HCT116 (cell line): Measurements from ENCODE around the gene CELSR3. TPM values are rescaled to one million over a fixed set of nuclear protein-coding genes. Genes with fewer than 3 reads are reported as not detected.

Experiments
- ATAC-seq: fragments of 200-7000 bp; cut with Tn5 transposase; 2 replicates; pipeline ENCODE4 v1.9.1; 2020; ENCODE audit warnings: mild to moderate bottlenecking, moderate library complexity
- BruUV-seq: library from RNA; stranded (reverse); fragments of 400-500 nt; replicated peaks from 2 replicates; lab custom pipeline; 2021; lab: Mats Ljungman, UMichigan
- CTCF ChIA-PET: fragments of 300-600 bp; sonication (Branson Sonifier 250); formaldehyde crosslinking; loops from one replicate; lab custom pipeline; 2021; ENCODE audit warnings: antibody characterized with exemption; lab: Charles Lee
- POLR2A ChIA-PET: fragments of 300-600, 350-600 bp; sonication (Branson Sonifier 250); formaldehyde crosslinking; loops from one replicate; lab custom pipeline; 2021; ENCODE audit warnings: antibody characterized with exemption; lab: Charles Lee
- RAD21 ChIA-PET, 2 experiments: fragments of 300-600 bp; sonication (Branson Sonifier 250); formaldehyde crosslinking; loops; one replicate each; lab custom pipeline; 2023; ENCODE audit warnings: low total read pairs in 2 of 2; ENCODE audit not compliant: uncharacterized antibody in 2 of 2, unreplicated experiment in 2 of 2, low non-redundant PET in 1 of 2; lab: Charles Lee
- DNase-seq: peaks from one replicate; pipeline ENCODE4 v3.0.0-alpha.2; 2010; ENCODE audit warnings: low read depth, low spot score
- H2AFZ ChIP-seq: fragments of 200-600 bp; shearing (Covaris generic), sonication (generic); 2 replicates; pipeline ENCODE4 v1.6.1; 2017; ENCODE audit warnings: low read depth, mixed run types, mixed read lengths, antibody characterized with exemption, low read length; ENCODE audit not compliant: poor library complexity, severe bottlenecking
- H3K27ac ChIP-seq: 2 replicates; pipeline ENCODE4 v1.5.1; 2012; ENCODE audit warnings: low read depth, low read length
- H3K27me3 ChIP-seq: fragments of 200-600 bp; sonication (generic); 2 replicates; pipeline ENCODE4 v1.6.1; 2016; ENCODE audit warnings: mixed run types, low read length, mixed read lengths; ENCODE audit not compliant: insufficient read depth
- H3K36me3 ChIP-seq, 2 experiments: fragments of 200-500 bp in 1 of 2; fragments of 200-600 bp in 1 of 2; sonication (Bioruptor generic) in 1 of 2; sonication (generic) in 1 of 2; 2 replicates each; pipeline versions ENCODE4 v1.5.1 to v1.6.1; 2014 to 2016; ENCODE audit warnings: low read length in 2 of 2, inconsistent platforms in 1 of 2, mixed read lengths in 1 of 2, mixed run types in 1 of 2; ENCODE audit not compliant: insufficient read depth in 2 of 2, control insufficient read depth in 1 of 2
- H3K4me1 ChIP-seq, 2 experiments: fragments of 200-600 bp in 1 of 2; sonication (generic) in 1 of 2; 2 replicates each; pipeline versions ENCODE4 v1.5.1 to v1.6.1; 2012 to 2017; ENCODE audit warnings: low read length in 2 of 2, inconsistent platforms in 1 of 2, mild to moderate bottlenecking in 1 of 2, mixed read lengths in 1 of 2, mixed run types in 1 of 2, moderate library complexity in 1 of 2; ENCODE audit not compliant: insufficient read depth in 2 of 2, control insufficient read depth in 1 of 2
- H3K4me2 ChIP-seq: fragments of 200-600 bp; sonication (generic); 2 replicates; pipeline ENCODE4 v1.6.1; 2017; ENCODE audit warnings: mixed run types, low read length, mixed read lengths
- H3K4me3 ChIP-seq, 2 experiments: fragments of 200-600 bp in 1 of 2; sonication (generic) in 1 of 2; replicated peaks in 1 of 2; 2 replicates each; pipeline ENCODE4 v1.5.1; 2011 to 2016; ENCODE audit warnings: low read length in 2 of 2, control low read depth in 1 of 2, low read depth in 1 of 2, mild to moderate bottlenecking in 1 of 2, mixed read lengths in 1 of 2, mixed run types in 1 of 2
- H3K79me2 ChIP-seq: fragments of 200-600 bp; sonication (generic); 2 replicates; pipeline ENCODE4 v1.6.1; 2017; ENCODE audit warnings: mild to moderate bottlenecking, mixed run types, low read length, moderate library complexity, mixed read lengths; ENCODE audit not compliant: insufficient read depth
- H3K9ac ChIP-seq: fragments of 200-600 bp; sonication (generic); 2 replicates; pipeline ENCODE4 v1.6.1; 2016; ENCODE audit warnings: low read length, mixed read lengths
- H3K9me2 ChIP-seq: fragments of 200-600 bp; sonication (generic), shearing (Covaris generic); 2 replicates; pipeline ENCODE4 v1.6.1; 2017; ENCODE audit warnings: mixed run types, mild to moderate bottlenecking, moderate library complexity; ENCODE audit not compliant: insufficient read depth
- H3K9me3 ChIP-seq, 2 experiments: fragments of 200-500 bp in 1 of 2; fragments of 200-600 bp in 1 of 2; sonication (Bioruptor generic) in 1 of 2; sonication (generic) in 1 of 2; 2 replicates each; pipeline ENCODE4 v1.6.1; 2014 to 2017; ENCODE audit warnings: low read length in 2 of 2, mixed read lengths in 2 of 2, inconsistent platforms in 1 of 2, low read depth in 1 of 2, mild to moderate bottlenecking in 1 of 2, mixed run types in 1 of 2, moderate library complexity in 1 of 2; ENCODE audit not compliant: control insufficient read depth in 1 of 2, insufficient read depth in 1 of 2
- H4K20me1 ChIP-seq: fragments of 200-600 bp; sonication (generic), shearing (Covaris generic); 2 replicates; pipeline ENCODE4 v1.6.1; 2017; ENCODE audit warnings: mixed run types, mild to moderate bottlenecking, moderate library complexity; ENCODE audit not compliant: insufficient read depth
- CBX3 ChIP-seq: IDR thresholded peaks from 2 replicates; pipeline ENCODE4 v1.6.1; 2012; ENCODE audit warnings: low read depth
- EZH2phosphoT487 ChIP-seq: fragments of 200-600 bp; IDR thresholded peaks from 2 replicates; pipeline ENCODE4 v1.6.1; 2018; ENCODE audit warnings: antibody characterized with exemption, borderline replicate concordance
- FOSL1 ChIP-seq: IDR thresholded peaks from 2 replicates; pipeline ENCODE4 v1.6.1; 2012; ENCODE audit warnings: low read depth
- JUND ChIP-seq: IDR thresholded peaks from 2 replicates; pipeline ENCODE4 v1.6.1; 2012
- POLR2A ChIP-seq: IDR thresholded peaks from 2 replicates; pipeline ENCODE4 v1.7.0; 2011; ENCODE audit warnings: borderline replicate concordance; ENCODE audit not compliant: insufficient read depth, insufficient read length; ENCODE audit errors: extremely low read depth
- POLR2AphosphoS5 ChIP-seq: IDR thresholded peaks from 2 replicates; pipeline ENCODE4 v1.6.1; 2011; ENCODE audit warnings: mild to moderate bottlenecking, low read depth, low read length, moderate library complexity
- SIN3A ChIP-seq: IDR thresholded peaks from 2 replicates; pipeline ENCODE4 v1.6.1; 2012; ENCODE audit warnings: low read depth
- SP1 ChIP-seq: IDR thresholded peaks from 2 replicates; pipeline ENCODE4 v1.6.1; 2012; ENCODE audit warnings: low read depth
- YY1 ChIP-seq: IDR thresholded peaks from 2 replicates; pipeline ENCODE4 v1.6.1; 2011; ENCODE audit warnings: low read length, low read depth, moderate library complexity, mild to moderate bottlenecking; ENCODE audit not compliant: insufficient replicate concordance; ENCODE audit errors: extremely low read depth
- ZBTB33 ChIP-seq: IDR thresholded peaks from 2 replicates; pipeline ENCODE4 v1.6.1; 2011; ENCODE audit warnings: mild to moderate bottlenecking, low read length, moderate library complexity; ENCODE audit not compliant: insufficient replicate concordance; ENCODE audit errors: extremely low read depth
- ZFX ChIP-seq: fragments of 450-650 bp; IDR thresholded peaks from 2 replicates; pipeline ENCODE4 v1.6.1; 2017
- intact Hi-C: fragments of 100-400 bp; cut with micrococcal nuclease; formaldehyde crosslinking; loops from 2 replicates; pipeline ENCODE4 v1.10.0; 2022
- total RNA-seq: library from RNA; stranded (reverse); gene quantifications from one replicate; pipeline ENCODE4 v1.2.1, GENCODE V29; 2021; ENCODE audit not compliant: unreplicated experiment

CELSR3 gene
- total RNA-seq, 1 experiment from 2014 or later = 7.8 TPM

- Histone ChIP-seq H3K9me2 (no peaks in the 10 kb centered on the region), H3K9ac (no peak within 1 kb of the TSS), H3K79me2 (no peaks in the 10 kb centered on the region), H3K27me3 (no peaks in the 10 kb centered on the region), H3K36me3 (peaks cover 5 to 22% of the 10 kb centered on the region in 2 experiments), H3K27ac (peak within 1 kb of the TSS; percentile 31), H3K4me1 (peaks cover 11 to 21% of the 10 kb centered on the region in 2 experiments), H3K9me3 (no peaks in the 10 kb centered on the region), H4K20me1 (no peaks in the 10 kb centered on the region), H2AFZ (no peak within 1 kb of the TSS), H3K4me2 (peak within 1 kb of the TSS; percentile 65), H3K4me3 (no peak within 1 kb of the TSS; a peak in 1 of 4 replicates)
- ATAC-seq = no peak
- POLR2A ChIA-PET = no interaction called here
- no peak for DNase-seq
- no TSS peak for BruUV-seq
- RAD21 ChIA-PET = no interaction called here
- intact Hi-C loops = no loop called here
- CTCF ChIA-PET = no interaction called here
- TF ChIP-seq FOSL1 (no peak), YY1 (no peak), POLR2A (no peak), EZH2phosphoT487 (no peak), ZBTB33 (no peak), CBX3 (no peak), POLR2AphosphoS5 (no peak), SP1 (no peak), ZFX (no peak), JUND (no peak), SIN3A (no peak)
Measured at GRCh38 chr3:48595075-48595525, 67.6 kb downstream of the CELSR3 start, which contains the start of gene COL7A1. Gene COL7A1 (minus strand): TSS chr3:48595329. CDS start chr3:48595159, 170 bp downstream.
